ENCODE data around the gene CCM2L. TPM values are rescaled to one million over a fixed set of nuclear protein-coding genes. Genes with fewer than 3 reads are reported as not detected.

The CCM2L gene
- total and polyA plus RNA-seq, 2 of the 8 experiments (the other 6 are each of a cell fraction or from before 2014, with no cell fraction given) = 5.5 to 15.8 TPM

GRCh38 chr20:32075534-32075933 lies 65.3 kb downstream of the CCM2L start (continued):
- TF ChIP-seq CHD7 (IDR thresholded peaks at IDR 0.05; ENCODE audit: insufficient replicate concordance, low read length) = no peak
- TF ChIP-seq KDM1A (IDR thresholded peaks at IDR 0.05; ENCODE audit: borderline replicate concordance, low read length) = no peak
- TF ChIP-seq POLR2AphosphoS5 (IDR thresholded peaks at IDR 0.05; ENCODE audit: low read depth, low read length) = no peak
- no peak for TF ChIP-seq JUN (IDR thresholded peaks at IDR 0.05; ENCODE audit: low read depth, low read length)
- no peak for TF ChIP-seq TBP (IDR thresholded peaks at IDR 0.05; ENCODE audit: low read depth, low read length)
- no peak for TF ChIP-seq RXRA (IDR thresholded peaks at IDR 0.05; ENCODE audit: insufficient read depth, low read depth, low read length)
- no peak for TF ChIP-seq USF2 (IDR thresholded peaks at IDR 0.05; ENCODE audit: low read length)
